D721Med (cell line): ENCODE measurements around the gene CSTPP1.

ENCODE experiments used
- DNase-seq: peaks from one replicate; pipeline ENCODE4 v3.0.0; 2011; ENCODE audit warnings: low spot score; ENCODE audit not compliant: insufficient read length
- FAIRE-seq: peaks from 2 replicates; lab custom pipeline; 2011; peaks lifted over from hg19 to GRCh38; lab: Jason Lieb, UNC
- TF ChIP-seq, protein P1 (sequence below): IDR thresholded peaks from 2 replicates; pipeline ENCODE4 v1.5.1; 2012; ENCODE audit warnings: mild to moderate bottlenecking, control low read depth; ENCODE audit not compliant: insufficient read depth; ENCODE audit errors: missing control alignments

CSTPP1 gene

DNA sequence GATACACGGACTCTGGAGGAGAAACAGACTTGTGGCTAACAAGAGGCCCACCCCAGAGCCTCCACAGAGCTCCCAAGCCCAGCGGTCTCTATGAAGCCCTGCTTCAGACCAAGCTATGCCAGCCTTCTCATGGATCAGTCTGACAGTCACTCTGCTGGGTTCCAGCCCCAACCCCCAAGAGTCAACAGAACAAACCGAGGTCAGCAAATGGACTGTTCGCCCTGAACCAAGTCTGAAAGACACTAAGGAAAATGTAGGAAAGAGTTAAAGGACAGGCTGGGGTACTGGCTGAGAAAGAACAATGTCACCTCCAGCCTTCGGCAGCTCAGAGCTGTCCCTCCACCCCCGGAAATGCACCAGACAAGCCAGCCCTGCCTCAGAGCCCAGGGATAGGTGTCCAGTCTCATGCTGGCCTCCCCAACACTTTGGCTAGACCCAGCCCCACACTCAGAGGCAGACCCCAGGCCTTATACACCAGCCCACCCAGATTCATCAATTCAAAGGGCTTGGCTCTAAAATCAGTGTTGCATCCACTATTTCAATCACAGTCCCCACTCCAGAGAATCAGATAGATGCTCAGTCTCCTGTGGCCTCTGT, 236.3 kb downstream of the CSTPP1 start:
- no peak for DNase-seq
- no peak for FAIRE-seq

DNA sequence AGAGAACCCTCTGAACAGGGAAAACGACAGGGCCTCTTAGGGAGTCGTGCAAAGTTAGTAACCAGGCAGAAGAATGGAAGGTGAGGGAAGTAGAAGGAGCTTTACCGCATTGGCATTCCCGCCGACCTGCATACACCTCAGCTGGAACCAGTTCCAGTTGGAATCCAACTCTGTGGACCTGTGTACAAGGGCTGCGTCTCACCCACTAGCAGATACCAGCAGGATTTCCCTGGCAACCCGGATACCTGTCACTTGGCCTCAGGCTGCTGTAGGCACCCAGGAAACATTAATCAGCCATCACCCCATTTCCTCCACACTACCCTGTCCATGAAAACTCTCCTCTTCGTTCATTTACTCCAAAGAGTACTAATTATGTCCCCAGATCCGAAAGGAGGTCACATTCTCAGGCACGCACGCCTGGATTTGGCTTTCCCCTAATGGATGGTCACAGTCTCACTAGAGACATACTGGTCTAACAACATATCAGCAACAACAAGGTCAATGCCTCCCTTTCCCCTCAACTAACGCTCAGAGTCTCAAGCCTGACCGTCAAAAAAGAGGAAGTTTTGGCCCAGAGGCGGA, 239.3 kb downstream of the CSTPP1 start:
- TF ChIP-seq, protein P1, sequence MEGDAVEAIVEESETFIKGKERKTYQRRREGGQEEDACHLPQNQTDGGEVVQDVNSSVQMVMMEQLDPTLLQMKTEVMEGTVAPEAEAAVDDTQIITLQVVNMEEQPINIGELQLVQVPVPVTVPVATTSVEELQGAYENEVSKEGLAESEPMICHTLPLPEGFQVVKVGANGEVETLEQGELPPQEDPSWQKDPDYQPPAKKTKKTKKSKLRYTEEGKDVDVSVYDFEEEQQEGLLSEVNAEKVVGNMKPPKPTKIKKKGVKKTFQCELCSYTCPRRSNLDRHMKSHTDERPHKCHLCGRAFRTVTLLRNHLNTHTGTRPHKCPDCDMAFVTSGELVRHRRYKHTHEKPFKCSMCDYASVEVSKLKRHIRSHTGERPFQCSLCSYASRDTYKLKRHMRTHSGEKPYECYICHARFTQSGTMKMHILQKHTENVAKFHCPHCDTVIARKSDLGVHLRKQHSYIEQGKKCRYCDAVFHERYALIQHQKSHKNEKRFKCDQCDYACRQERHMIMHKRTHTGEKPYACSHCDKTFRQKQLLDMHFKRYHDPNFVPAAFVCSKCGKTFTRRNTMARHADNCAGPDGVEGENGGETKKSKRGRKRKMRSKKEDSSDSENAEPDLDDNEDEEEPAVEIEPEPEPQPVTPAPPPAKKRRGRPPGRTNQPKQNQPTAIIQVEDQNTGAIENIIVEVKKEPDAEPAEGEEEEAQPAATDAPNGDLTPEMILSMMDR: no peak
- DNase-seq (no peak), FAIRE-seq (no peak)

More for the DNA sequence above, 236.3 kb downstream of the CSTPP1 start:
- TF ChIP-seq, protein P1: no peak

DNA sequence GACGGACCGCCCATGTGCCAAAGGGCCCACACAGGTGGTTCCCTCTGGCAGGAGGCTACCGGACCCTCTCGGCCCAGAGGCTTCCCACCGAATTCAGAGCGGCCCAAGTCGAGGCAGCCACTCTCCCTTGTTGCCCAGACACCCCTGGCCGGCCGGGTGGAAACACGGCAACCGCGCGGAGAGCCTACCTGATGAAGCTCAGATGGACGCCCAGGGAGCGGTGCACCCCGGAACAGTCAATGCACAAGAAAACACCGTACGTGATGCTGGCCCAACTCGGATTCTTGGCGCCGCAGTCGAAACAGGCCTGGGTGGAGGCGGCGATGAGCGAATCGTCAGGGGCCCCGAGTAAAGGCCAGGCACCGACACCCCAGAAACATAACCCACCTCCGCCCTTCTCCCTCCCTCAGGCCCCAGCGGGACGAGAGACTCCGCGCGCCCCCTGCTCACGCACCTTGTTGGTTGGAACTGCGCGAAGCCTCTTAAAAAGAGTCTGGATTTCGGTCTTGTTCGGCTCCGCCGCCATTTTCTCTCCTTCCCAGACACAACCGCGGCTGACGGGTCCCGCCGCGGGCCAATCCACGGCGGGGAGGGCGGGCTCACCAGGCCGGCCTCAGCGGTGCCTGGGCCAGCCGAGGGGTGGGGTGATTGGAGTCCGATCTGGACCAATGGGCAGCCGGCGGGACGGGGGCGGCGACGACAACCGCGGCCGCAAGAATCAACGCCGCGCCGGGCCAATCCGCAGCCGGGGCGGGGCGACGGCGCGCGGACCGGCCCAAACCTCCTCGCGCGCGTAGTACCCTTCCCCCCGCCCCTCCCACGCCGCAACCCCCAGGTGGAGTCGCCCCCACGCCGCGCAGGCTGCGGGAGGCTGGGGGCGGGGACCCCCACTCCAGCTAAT, 240.0 kb downstream of the CSTPP1 start, which contains the start of gene ARFGAP2:
TSS of gene ARFGAP2 (minus strand) at position 552 of the 901 bp plus-strand sequence. CDS start at position 526, 26 bp downstream.
- DNase-seq: peak; percentile 100
- TF ChIP-seq, protein P1: no peak
- no peak for FAIRE-seq

DNA sequence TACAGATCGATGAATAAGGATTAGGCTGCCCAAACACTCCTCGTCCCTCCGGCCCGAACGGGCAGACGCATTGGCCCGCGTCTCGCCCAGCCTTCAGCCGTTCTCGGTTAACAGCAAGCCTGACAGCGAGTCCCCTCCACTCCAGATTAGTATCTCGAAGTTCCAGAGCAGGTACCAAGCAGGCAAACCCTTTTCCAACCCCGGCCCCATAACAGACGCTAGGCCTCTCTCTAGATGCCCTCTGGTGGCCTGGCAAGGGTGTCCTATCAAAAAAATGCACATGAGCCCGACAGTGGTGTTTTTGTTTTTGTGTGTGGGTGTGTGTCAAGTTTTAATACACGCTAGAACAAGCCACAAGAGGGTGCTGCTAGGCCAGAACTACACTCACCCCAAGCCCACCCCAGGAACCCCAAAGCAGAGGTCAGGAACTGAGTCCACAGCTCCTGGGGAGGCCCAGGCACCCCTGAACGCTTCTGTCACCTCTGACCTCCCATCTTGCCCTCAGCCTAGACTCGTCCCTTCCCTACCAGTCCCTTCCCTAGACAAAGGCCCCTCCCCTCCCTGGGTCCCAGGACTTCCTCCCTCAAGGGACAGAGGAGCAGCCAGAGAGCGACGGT, 240.8 kb downstream of the CSTPP1 start:
- no peak for DNase-seq
- no peak for FAIRE-seq
- TF ChIP-seq, protein P1: peak; percentile 51

DNA sequence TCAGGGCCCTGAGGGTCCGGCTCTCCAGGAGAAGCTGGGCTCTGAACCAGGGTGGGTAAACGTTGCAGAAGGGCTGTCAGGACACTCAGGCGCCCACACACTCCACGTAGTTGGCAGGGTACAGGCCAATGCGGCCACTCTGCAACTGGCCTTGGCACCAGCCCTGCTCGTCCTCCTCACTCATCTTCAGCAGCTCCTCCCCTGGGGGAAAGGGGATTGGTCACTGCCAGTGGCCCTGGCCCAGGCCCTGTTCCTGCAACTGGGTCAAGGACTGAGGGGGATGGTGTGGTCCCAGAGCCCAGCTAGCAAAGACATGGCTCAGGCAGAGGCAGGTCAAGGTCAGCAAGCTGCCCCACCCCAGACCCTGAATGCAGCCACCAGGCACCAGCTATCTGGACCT, 241.3 kb downstream of the CSTPP1 start:
- FAIRE-seq (no peak), DNase-seq (no peak)
- TF ChIP-seq, protein P1: no peak

DNA sequence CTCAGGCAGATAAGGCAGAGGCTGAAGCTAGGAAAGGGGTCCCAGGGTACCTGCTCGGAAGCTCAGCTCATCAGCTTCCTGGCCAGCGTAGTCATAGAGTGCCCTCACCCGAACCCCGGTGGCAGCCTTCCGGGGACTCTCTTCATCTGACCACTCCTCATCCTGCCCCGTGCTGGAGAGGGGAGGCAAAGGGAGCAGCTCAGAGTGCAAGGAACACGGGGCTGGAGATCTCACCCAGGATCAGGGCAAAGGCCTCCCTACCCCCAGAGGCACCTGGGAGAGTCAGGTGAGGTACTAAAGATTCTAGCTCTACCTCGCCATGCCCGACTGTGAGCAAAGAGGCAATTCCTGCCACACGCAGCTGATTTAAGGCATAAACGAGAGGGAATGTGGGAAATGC, 241.8 kb downstream of the CSTPP1 start:
- TF ChIP-seq, protein P1: no peak
- FAIRE-seq (no peak), DNase-seq (no peak)
